HEK293 (cell line): ENCODE measurements around the gene POLH.

ENCODE experiments used
- KLF1 ChIP-seq: fragments of 450-650 bp; formaldehyde crosslinking; IDR thresholded peaks from 2 replicates; pipeline ENCODE4 v1.5.1; 2016; ENCODE audit warnings: missing biosample characterization, missing genetic modification characterization
- REST ChIP-seq: fragments of 450-650 bp; formaldehyde crosslinking; IDR thresholded peaks from 2 replicates; pipeline ENCODE4 v1.5.1; 2016; ENCODE audit warnings: missing biosample characterization, missing genetic modification characterization
- ZNF133 ChIP-seq: fragments of 450-650 bp; formaldehyde crosslinking; IDR thresholded peaks from 2 replicates; pipeline ENCODE4 v1.5.1; 2016; ENCODE audit warnings: missing biosample characterization, missing genetic modification characterization
- ZNF148 ChIP-seq: fragments of 450-650 bp; formaldehyde crosslinking; IDR thresholded peaks from 2 replicates; pipeline ENCODE4 v1.5.0; 2017; ENCODE audit warnings: missing biosample characterization, missing genetic modification characterization, borderline replicate concordance
- ZNF155 ChIP-seq: fragments of 450-650 bp; formaldehyde crosslinking; IDR thresholded peaks from 2 replicates; pipeline ENCODE4 v1.5.1; 2016; ENCODE audit warnings: missing biosample characterization, missing genetic modification characterization
- ZNF221 ChIP-seq: fragments of 450-650 bp; formaldehyde crosslinking; IDR thresholded peaks from 2 replicates; pipeline ENCODE4 v1.5.1; 2017; ENCODE audit warnings: missing biosample characterization, missing genetic modification characterization, borderline replicate concordance
- ZNF266 ChIP-seq: fragments of 450-650 bp; formaldehyde crosslinking; IDR thresholded peaks from 2 replicates; pipeline ENCODE4 v1.5.1; 2016; ENCODE audit warnings: missing biosample characterization, missing genetic modification characterization, low read depth
- ZNF514 ChIP-seq: fragments of 450-650 bp; formaldehyde crosslinking; IDR thresholded peaks from 2 replicates; pipeline ENCODE4 v1.5.1; 2016; ENCODE audit warnings: missing biosample characterization, missing genetic modification characterization
- ZNF530 ChIP-seq: fragments of 450-650 bp; formaldehyde crosslinking; IDR thresholded peaks from 2 replicates; pipeline ENCODE4 v1.5.1; 2016; ENCODE audit warnings: low read depth, missing biosample characterization, missing genetic modification characterization
- ZNF596 ChIP-seq: fragments of 450-650 bp; IDR thresholded peaks from 2 replicates; pipeline ENCODE4 v1.5.0; 2018; ENCODE audit warnings: missing biosample characterization, mild to moderate bottlenecking, missing genetic modification characterization, moderate library complexity
- ZNF645 ChIP-seq: fragments of 450-650 bp; formaldehyde crosslinking; IDR thresholded peaks from 2 replicates; pipeline ENCODE4; 2016; ENCODE audit warnings: missing biosample characterization, missing genetic modification characterization
- ZNF654 ChIP-seq: fragments of 450-650 bp; formaldehyde crosslinking; IDR thresholded peaks from 2 replicates; pipeline ENCODE4 v1.5.1; 2016; ENCODE audit warnings: low read depth, missing biosample characterization, missing genetic modification characterization
- ZNF747 ChIP-seq: fragments of 450-650 bp; formaldehyde crosslinking; IDR thresholded peaks from 2 replicates; pipeline ENCODE4 v1.5.1; 2016; ENCODE audit warnings: missing biosample characterization, missing genetic modification characterization
- TF ChIP-seq, protein P1 (sequence below): fragments of 450-650 bp; formaldehyde crosslinking; IDR thresholded peaks from 2 replicates; pipeline ENCODE4 v1.5.1; 2016; ENCODE audit warnings: missing biosample characterization, missing genetic modification characterization
- TF ChIP-seq, protein P2 (sequence below): fragments of 450-650 bp; formaldehyde crosslinking; IDR thresholded peaks from 2 replicates; pipeline ENCODE4 v1.5.1; 2016; ENCODE audit warnings: missing biosample characterization, missing genetic modification characterization
- TF ChIP-seq, protein P3 (sequence below): fragments of 450-650 bp; formaldehyde crosslinking; IDR thresholded peaks from 2 replicates; pipeline ENCODE4 v1.5.1; 2016; ENCODE audit warnings: missing biosample characterization, missing genetic modification characterization
- TF ChIP-seq, protein P4 (sequence below): fragments of 450-650 bp; formaldehyde crosslinking; IDR thresholded peaks from 2 replicates; pipeline ENCODE4 v1.5.1; 2017; ENCODE audit warnings: missing biosample characterization, missing genetic modification characterization
- TF ChIP-seq, protein P5 (sequence below): fragments of 450-650 bp; formaldehyde crosslinking; IDR thresholded peaks from 2 replicates; pipeline ENCODE4 v1.5.1; 2017; ENCODE audit warnings: missing biosample characterization, missing genetic modification characterization

Gene POLH

DNA sequence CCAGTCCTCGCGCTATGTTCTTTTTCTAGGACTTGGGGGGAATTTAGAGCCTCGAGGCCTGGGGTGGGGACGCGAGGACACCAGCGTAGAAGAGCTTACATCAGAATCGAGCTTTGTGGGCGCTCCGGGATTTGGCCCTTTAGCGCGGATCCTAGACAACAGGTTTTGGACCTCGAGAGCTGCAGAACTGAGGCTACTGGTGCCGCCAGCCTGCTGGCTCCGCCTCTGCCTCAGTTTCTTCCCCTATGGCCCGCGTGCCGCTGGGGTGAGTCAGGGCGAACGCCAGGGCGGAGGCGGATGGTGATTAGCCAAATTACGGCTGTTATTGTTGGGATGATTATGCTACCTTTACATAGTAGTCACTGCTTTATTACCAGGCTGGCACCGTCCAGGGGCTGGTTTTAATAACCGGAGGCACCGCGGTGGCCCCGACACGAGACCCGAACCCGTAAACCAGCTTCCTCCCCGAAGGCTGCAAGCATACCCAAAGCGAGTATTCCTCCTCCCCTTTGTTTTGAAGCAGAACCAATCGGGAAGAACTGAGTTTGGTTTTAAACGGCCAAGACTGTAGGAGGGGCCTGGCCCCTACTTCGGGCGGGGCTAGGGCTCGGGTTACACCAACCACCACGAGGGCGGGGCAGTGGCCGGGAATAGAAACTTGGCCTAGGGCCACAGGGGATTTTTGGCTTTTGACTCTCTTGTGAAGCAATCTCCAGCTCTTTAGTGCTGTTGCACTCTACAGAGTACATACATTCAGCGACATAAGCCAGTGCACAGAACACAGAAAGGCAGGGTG is 53.7 kb downstream of the POLH start (continued):
- TF ChIP-seq, protein P1, sequence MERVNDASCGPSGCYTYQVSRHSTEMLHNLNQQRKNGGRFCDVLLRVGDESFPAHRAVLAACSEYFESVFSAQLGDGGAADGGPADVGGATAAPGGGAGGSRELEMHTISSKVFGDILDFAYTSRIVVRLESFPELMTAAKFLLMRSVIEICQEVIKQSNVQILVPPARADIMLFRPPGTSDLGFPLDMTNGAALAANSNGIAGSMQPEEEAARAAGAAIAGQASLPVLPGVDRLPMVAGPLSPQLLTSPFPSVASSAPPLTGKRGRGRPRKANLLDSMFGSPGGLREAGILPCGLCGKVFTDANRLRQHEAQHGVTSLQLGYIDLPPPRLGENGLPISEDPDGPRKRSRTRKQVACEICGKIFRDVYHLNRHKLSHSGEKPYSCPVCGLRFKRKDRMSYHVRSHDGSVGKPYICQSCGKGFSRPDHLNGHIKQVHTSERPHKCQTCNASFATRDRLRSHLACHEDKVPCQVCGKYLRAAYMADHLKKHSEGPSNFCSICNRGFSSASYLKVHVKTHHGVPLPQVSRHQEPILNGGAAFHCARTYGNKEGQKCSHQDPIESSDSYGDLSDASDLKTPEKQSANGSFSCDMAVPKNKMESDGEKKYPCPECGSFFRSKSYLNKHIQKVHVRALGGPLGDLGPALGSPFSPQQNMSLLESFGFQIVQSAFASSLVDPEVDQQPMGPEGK (tag by site-specific recombination) = peak; percentile 94
- TF ChIP-seq ZNF530 (tag by site-specific recombination) (no peak), ZNF133 (tag by site-specific recombination) (no peak), ZNF747 (no peak), ZNF514 (tag by site-specific recombination) (no peak), ZNF148 (tag by site-specific recombination) (no peak), ZNF654 (tag by site-specific recombination) (0 out of 2 replicates have a peak, but pooled peaks have one; percentile 3), ZNF155 (no peak), ZNF645 (tag by site-specific recombination) (no peak), REST (tag by site-specific recombination) (no peak), KLF1 (tag by site-specific recombination) (peak; percentile 56; the same call in 1 of the 2 replicates), ZNF266 (tag by site-specific recombination) (no peak), ZNF596 (tag by site-specific recombination) (no peak), ZNF221 (tag by site-specific recombination) (no peak)
- TF ChIP-seq, protein P2, sequence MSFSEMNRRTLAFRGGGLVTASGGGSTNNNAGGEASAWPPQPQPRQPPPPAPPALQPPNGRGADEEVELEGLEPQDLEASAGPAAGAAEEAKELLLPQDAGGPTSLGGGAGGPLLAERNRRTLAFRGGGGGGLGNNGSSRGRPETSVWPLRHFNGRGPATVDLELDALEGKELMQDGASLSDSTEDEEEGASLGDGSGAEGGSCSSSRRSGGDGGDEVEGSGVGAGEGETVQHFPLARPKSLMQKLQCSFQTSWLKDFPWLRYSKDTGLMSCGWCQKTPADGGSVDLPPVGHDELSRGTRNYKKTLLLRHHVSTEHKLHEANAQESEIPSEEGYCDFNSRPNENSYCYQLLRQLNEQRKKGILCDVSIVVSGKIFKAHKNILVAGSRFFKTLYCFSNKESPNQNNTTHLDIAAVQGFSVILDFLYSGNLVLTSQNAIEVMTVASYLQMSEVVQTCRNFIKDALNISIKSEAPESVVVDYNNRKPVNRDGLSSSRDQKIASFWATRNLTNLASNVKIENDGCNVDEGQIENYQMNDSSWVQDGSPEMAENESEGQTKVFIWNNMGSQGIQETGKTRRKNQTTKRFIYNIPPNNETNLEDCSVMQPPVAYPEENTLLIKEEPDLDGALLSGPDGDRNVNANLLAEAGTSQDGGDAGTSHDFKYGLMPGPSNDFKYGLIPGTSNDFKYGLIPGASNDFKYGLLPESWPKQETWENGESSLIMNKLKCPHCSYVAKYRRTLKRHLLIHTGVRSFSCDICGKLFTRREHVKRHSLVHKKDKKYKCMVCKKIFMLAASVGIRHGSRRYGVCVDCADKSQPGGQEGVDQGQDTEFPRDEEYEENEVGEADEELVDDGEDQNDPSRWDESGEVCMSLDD (tag by site-specific recombination) = peak; percentile 90
- TF ChIP-seq, protein P3, sequence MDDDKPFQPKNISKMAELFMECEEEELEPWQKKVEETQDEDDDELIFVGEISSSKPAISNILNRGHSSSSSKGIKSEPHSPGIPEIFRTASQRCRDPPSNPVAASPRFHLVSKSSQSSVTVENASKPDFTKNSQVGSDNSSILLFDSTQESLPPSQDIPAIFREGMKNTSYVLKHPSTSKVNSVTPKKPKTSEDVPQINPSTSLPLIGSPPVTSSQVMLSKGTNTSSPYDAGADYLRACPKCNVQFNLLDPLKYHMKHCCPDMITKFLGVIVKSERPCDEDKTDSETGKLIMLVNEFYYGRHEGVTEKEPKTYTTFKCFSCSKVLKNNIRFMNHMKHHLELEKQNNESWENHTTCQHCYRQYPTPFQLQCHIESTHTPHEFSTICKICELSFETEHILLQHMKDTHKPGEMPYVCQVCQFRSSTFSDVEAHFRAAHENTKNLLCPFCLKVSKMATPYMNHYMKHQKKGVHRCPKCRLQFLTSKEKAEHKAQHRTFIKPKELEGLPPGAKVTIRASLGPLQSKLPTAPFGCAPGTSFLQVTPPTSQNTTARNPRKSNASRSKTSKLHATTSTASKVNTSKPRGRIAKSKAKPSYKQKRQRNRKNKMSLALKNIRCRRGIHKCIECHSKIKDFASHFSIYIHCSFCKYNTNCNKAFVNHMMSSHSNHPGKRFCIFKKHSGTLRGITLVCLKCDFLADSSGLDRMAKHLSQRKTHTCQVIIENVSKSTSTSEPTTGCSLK = no peak
- TF ChIP-seq, protein P4, sequence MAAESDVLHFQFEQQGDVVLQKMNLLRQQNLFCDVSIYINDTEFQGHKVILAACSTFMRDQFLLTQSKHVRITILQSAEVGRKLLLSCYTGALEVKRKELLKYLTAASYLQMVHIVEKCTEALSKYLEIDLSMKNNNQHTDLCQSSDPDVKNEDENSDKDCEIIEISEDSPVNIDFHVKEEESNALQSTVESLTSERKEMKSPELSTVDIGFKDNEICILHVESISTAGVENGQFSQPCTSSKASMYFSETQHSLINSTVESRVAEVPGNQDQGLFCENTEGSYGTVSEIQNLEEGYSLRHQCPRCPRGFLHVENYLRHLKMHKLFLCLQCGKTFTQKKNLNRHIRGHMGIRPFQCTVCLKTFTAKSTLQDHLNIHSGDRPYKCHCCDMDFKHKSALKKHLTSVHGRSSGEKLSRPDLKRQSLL (tag by site-specific recombination) = peak; percentile 16; the same call in 1 of the 2 replicates
- TF ChIP-seq, protein P5, sequence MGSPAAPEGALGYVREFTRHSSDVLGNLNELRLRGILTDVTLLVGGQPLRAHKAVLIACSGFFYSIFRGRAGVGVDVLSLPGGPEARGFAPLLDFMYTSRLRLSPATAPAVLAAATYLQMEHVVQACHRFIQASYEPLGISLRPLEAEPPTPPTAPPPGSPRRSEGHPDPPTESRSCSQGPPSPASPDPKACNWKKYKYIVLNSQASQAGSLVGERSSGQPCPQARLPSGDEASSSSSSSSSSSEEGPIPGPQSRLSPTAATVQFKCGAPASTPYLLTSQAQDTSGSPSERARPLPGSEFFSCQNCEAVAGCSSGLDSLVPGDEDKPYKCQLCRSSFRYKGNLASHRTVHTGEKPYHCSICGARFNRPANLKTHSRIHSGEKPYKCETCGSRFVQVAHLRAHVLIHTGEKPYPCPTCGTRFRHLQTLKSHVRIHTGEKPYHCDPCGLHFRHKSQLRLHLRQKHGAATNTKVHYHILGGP (tag by site-specific recombination) = no peak
